Activated CD8-positive, alpha-beta T cell treated with anti-CD3 and anti-CD28 coated beads, Interleukin-2, amount 10 ng/mL, durations not matched to agents 7 days and 5 days (primary cell): ENCODE data around the gene TMEM117. TPM values are rescaled to one million over a fixed set of nuclear protein-coding genes. Genes with fewer than 3 reads are reported as not detected.

Source experiments
- ATAC-seq: fragments of 150-1000 bp; cut with Tn5 transposase; one replicate; pipeline ENCODE4 v1.10.0; 2021; ENCODE audit warnings: moderate library complexity
- CTCF ChIA-PET: fragments of 350-600 bp; sonication (Branson Sonifier 250); formaldehyde crosslinking; loops from one replicate; lab custom pipeline; 2021; ENCODE audit warnings: antibody characterized with exemption; lab: Charles Lee
- POLR2A ChIA-PET: fragments of 350-600 bp; sonication (Branson Sonifier 250); formaldehyde crosslinking; loops from one replicate; lab custom pipeline; 2021; ENCODE audit warnings: antibody characterized with exemption; lab: Charles Lee
- DNase-seq: peaks from one replicate; pipeline ENCODE4 v3.0.0-alpha.2; 2020
- H3K27ac Mint-ChIP-seq: one replicate; pipeline ENCODE4 v1.8.0; 2021; ENCODE audit warnings: mild to moderate bottlenecking, mixed read lengths
- H3K27me3 Mint-ChIP-seq: one replicate; pipeline ENCODE4 v1.8.0; 2021; ENCODE audit warnings: low read depth, mixed read lengths
- H3K36me3 Mint-ChIP-seq: one replicate; pipeline ENCODE4 v1.8.0; 2021; ENCODE audit warnings: low read depth, mixed read lengths
- H3K4me1 Mint-ChIP-seq: one replicate; pipeline ENCODE4 v1.8.0; 2021; ENCODE audit warnings: low read depth, mixed read lengths
- H3K4me3 Mint-ChIP-seq: one replicate; pipeline ENCODE4 v1.8.0; 2021; ENCODE audit warnings: mild to moderate bottlenecking, mixed read lengths
- H3K9me3 Mint-ChIP-seq: one replicate; pipeline ENCODE4 v1.8.0; 2022; ENCODE audit warnings: mixed read lengths; ENCODE audit not compliant: insufficient read depth
- total RNA-seq, 2 experiments: library from RNA; stranded (reverse); gene quantifications; one replicate each; pipeline ENCODE4 v1.2.3, GENCODE V29; 2021

The TMEM117 gene
- total RNA-seq, 2 experiments from 2014 or later, result 0.24 to 0.86 TPM

DNA sequence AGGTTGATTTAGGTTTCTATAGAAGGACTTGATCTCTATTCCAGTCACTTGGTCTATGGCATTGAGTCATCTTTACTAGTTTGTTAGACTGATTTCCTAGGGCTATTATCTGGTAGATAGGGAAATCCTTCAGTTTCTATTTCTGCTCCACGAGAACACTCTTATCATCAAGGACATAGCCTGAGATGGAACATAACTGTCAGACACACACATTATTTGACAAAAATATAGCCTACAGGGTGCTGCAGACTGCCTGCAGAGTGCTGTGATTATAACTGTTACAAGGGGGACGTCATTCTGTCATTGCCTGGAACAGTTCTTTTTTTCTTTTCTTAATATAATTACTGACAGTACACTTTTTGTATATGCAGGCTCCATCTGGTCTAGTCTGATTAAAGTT, 82.0 kb downstream of the TMEM117 start:
- H3K9me3 Mint-ChIP-seq, result no peaks in the 10 kb centered on the region
- no peak overlapping the region for H3K27ac Mint-ChIP-seq
- H3K36me3 Mint-ChIP-seq, result no peaks in the 10 kb centered on the region
- POLR2A ChIA-PET, result no interaction called here
- no peaks in the 10 kb centered on the region for H3K27me3 Mint-ChIP-seq
- DNase-seq, result no peak
- no peak for ATAC-seq
- CTCF ChIA-PET, result no interaction called here
- H3K4me1 Mint-ChIP-seq, result no peaks in the 10 kb centered on the region
- no peak overlapping the region for H3K4me3 Mint-ChIP-seq

DNA sequence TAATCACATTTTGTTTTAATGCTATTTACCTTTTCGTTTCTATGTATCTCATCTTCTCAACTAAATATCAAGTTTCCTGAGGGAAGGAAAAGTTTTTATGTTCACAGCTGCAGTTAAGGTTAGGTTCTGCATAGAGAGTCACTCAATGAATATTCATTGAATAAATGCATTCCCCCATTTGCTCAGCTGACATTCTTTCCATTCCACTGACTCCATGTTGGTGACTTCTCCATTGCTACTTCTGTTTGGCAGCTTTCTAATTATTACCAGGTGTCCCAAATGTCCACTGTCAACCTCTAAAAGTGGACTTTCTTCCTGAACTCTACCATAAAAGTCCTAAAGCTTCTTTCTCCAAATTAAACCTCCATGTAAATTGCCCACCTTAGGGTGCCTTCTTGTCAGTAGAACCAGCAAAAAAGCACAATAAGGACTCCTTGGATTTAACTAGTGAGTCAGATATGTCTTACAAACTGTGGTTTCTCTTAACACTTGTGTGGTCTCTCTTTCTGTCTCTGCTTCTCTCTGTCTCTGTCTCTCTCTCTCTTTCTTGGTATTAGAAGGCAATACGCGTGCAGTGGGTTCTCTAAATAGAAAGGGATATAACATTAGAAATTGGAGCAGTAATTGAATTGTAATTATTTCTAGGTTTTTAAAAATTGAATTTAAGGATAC, 85.9 kb downstream of the TMEM117 start:
- Mint-ChIP-seq H3K27ac (no peak overlapping the region), H3K9me3 (no peaks in the 10 kb centered on the region), H3K36me3 (no peaks in the 10 kb centered on the region), H3K4me1 (no peaks in the 10 kb centered on the region), H3K27me3 (no peaks in the 10 kb centered on the region), H3K4me3 (no peak overlapping the region)
- ChIA-PET CTCF (no interaction called here), POLR2A (no interaction called here)
- ATAC-seq (no peak), DNase-seq (no peak)

DNA sequence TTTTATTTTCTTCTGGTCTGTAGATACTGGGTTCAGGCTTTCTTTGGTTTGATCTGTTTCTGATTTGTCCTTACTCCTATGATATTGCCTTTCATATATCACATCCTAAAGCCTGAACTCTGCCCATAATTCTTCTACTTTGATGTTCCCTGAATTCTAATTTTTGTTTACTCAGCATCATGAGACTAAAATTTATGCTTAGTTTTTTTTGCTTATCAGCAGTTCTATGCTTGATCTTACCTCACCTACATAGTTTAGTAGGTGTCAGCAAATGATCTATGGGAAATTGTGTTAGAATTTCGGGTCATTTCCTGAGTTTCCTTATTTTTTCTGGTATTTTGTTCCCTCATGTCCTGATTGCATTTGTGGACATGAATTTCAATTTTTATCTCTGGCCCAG, 94.2 kb downstream of the TMEM117 start:
- no peaks in the 10 kb centered on the region for H3K36me3 Mint-ChIP-seq
- H3K9me3 Mint-ChIP-seq, result peaks cover 19% of the 10 kb centered on the region
- DNase-seq (no peak), ATAC-seq (no peak)
- no peaks in the 10 kb centered on the region for H3K4me1 Mint-ChIP-seq
- POLR2A ChIA-PET, result no interaction called here
- H3K4me3 Mint-ChIP-seq, result no peak overlapping the region
- H3K27me3 Mint-ChIP-seq, result no peaks in the 10 kb centered on the region
- CTCF ChIA-PET, result no interaction called here
- no peak overlapping the region for H3K27ac Mint-ChIP-seq

DNA sequence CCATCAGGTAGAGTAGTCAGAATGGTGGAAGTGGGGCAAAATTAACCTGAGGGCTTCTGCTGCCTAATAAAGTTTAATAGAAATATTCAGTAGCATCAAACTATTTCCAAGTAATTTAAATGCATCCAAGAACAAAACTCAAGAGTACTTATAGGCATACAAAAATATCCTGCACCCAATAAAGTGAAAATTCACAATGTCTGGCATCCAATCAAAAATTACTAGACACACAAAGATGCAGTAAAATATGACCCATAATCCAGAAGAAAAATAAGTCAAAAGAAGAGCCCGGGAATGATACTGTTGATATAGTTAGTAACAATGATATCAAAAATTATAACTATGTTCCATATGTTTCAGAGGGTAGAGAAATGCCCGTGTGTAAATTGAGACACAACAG, 95.3 kb downstream of the TMEM117 start:
- DNase-seq, result no peak
- Mint-ChIP-seq H3K27ac (no peak overlapping the region), H3K9me3 (peaks cover 19% of the 10 kb centered on the region), H3K27me3 (no peaks in the 10 kb centered on the region), H3K36me3 (no peaks in the 10 kb centered on the region), H3K4me3 (no peak overlapping the region), H3K4me1 (no peaks in the 10 kb centered on the region)
- no peak for ATAC-seq
- ChIA-PET POLR2A (no interaction called here), CTCF (no interaction called here)

DNA sequence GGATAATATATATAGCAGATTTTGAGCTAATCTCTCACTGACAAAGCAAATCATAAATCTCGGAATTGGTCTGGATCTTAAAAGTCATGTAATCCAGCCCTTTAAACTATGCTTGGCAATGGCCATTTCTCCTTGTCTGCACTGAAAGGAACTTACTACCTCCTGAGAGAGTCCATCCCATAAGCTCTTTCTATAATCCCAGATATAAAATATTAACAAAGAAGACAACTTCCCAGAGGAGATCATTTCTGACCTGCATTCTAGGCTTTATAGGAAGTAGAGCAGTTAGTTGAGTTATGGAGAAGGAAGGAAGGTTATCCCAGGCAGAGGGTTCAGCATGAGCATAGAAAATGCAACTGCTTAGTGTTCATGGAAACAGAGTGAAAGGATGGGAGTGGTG, 99.7 kb downstream of the TMEM117 start:
- DNase-seq (no peak), ATAC-seq (no peak)
- POLR2A ChIA-PET, result no interaction called here
- no peaks in the 10 kb centered on the region for H3K27me3 Mint-ChIP-seq
- no peaks in the 10 kb centered on the region for H3K4me1 Mint-ChIP-seq
- H3K9me3 Mint-ChIP-seq, result peaks cover 13% of the 10 kb centered on the region
- no peak overlapping the region for H3K27ac Mint-ChIP-seq
- CTCF ChIA-PET, result interaction anchor here (0.8 kb wide), 1 partner anchor 159 kb away, joined by 3 read pairs; no protein-coding TSS in a partner anchor
- no peak overlapping the region for H3K4me3 Mint-ChIP-seq
- no peaks in the 10 kb centered on the region for H3K36me3 Mint-ChIP-seq

DNA sequence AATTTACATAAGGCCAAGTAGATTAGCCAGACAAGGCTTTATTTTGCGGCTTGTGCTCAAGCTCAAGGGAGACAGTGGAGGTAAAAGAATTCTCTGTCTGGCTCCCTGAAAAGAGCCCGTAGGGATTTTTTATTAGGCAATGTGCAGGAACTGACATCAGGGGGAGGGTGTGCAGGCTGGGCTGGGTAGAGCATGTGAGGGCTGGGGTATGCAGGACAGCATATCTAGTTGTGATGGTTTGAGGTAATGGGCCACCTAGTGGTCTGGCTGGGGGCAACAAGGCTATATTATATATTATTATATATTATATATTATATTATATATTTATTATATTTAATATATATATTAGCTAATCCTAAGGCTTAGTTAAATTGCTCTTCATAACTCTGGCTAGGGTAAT, 102.1 kb downstream of the TMEM117 start:
- POLR2A ChIA-PET, result no interaction called here
- no peak for DNase-seq
- H3K9me3 Mint-ChIP-seq, result no peaks in the 10 kb centered on the region
- H3K4me3 Mint-ChIP-seq, result no peak overlapping the region
- H3K27ac Mint-ChIP-seq, result no peak overlapping the region
- H3K27me3 Mint-ChIP-seq, result no peaks in the 10 kb centered on the region
- H3K36me3 Mint-ChIP-seq, result no peaks in the 10 kb centered on the region
- no peaks in the 10 kb centered on the region for H3K4me1 Mint-ChIP-seq
- CTCF ChIA-PET, result no interaction called here
- ATAC-seq, result no peak

DNA sequence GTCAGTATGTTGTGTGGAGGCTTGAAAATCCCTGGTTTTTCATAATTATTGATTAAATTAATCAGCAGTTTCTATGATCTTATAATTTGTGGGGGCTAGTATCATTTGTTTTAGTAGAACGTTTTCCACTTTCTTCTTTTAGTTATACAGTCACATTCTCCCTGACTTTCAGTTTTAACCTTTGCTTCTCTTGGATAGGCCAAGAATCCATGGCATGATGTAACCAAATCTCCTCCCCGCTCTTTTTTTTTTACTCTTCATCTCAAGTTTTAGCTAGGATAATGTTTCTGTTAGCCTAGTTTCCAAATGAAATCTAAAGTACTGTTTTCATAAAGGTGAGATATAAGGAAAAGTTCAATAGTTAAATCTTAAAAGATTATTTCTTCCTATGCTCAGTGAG, 106.5 kb downstream of the TMEM117 start:
- POLR2A ChIA-PET, result no interaction called here
- no peaks in the 10 kb centered on the region for H3K9me3 Mint-ChIP-seq
- DNase-seq, result no peak

DNA sequence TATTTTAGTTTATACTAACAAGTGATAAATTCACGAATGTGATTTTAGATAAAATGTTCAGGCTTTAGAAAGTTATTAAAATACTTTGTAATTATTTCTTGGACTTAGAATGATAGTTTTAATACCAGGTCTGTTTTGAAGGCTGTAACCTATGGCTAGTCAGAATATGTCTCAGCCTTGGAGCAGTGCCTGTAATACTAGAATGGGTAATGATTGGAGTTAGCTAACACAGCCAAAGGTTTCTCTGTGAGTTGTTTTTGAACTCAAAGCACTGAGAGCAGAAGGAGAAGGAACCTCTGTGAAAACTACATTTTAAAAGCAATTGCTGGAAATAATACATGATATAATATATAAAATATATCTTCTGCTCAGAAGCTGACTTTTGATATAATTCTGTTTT, 110.1 kb downstream of the TMEM117 start:
- no peaks in the 10 kb centered on the region for H3K36me3 Mint-ChIP-seq
- ChIA-PET CTCF (no interaction called here), POLR2A (no interaction called here)
- H3K4me3 Mint-ChIP-seq, result no peak overlapping the region
- no peaks in the 10 kb centered on the region for H3K27me3 Mint-ChIP-seq
- no peak overlapping the region for H3K27ac Mint-ChIP-seq
- DNase-seq, result no peak
- ATAC-seq, result no peak
- no peaks in the 10 kb centered on the region for H3K4me1 Mint-ChIP-seq
- H3K9me3 Mint-ChIP-seq, result no peaks in the 10 kb centered on the region

More for the DNA sequence above, 106.5 kb downstream of the TMEM117 start:
- Mint-ChIP-seq H3K27me3 (no peaks in the 10 kb centered on the region), H3K27ac (no peak overlapping the region), H3K36me3 (no peaks in the 10 kb centered on the region), H3K4me3 (no peak overlapping the region), H3K4me1 (no peaks in the 10 kb centered on the region)
- no peak for ATAC-seq
- CTCF ChIA-PET, result no interaction called here

DNA sequence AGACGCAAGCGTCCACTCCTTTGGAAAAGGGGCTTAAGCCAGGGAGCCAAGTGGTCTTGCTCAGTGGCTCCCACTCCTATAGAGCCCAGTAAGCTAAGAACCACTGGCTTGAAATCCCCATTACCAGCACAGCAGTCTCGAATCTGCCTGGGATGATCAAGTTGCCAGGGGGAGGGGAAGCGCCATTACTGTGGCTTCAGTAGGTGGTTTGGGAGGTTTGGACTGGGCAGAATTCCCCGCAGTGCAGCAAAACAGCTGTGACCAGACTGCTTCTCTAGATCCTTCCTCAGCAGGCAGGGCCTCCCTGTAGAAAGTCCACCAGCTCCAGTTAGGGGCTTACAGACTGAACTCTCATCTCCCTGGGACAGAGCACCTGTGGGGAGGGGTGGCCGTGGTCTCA, 115.4 kb downstream of the TMEM117 start:
- H3K9me3 Mint-ChIP-seq, result no peaks in the 10 kb centered on the region
- no peak overlapping the region for H3K27ac Mint-ChIP-seq
- no peak overlapping the region for H3K4me3 Mint-ChIP-seq
- no peaks in the 10 kb centered on the region for H3K36me3 Mint-ChIP-seq
- peaks cover 8% of the 10 kb centered on the region for H3K4me1 Mint-ChIP-seq
- CTCF ChIA-PET, result interaction anchor here (0.6 kb wide), 1 partner anchor 350 kb away, joined by 3 read pairs; no protein-coding TSS in a partner anchor
- H3K27me3 Mint-ChIP-seq, result peaks cover 4% of the 10 kb centered on the region
- no peak for ATAC-seq
- DNase-seq, result no peak
- POLR2A ChIA-PET, result no interaction called here

DNA sequence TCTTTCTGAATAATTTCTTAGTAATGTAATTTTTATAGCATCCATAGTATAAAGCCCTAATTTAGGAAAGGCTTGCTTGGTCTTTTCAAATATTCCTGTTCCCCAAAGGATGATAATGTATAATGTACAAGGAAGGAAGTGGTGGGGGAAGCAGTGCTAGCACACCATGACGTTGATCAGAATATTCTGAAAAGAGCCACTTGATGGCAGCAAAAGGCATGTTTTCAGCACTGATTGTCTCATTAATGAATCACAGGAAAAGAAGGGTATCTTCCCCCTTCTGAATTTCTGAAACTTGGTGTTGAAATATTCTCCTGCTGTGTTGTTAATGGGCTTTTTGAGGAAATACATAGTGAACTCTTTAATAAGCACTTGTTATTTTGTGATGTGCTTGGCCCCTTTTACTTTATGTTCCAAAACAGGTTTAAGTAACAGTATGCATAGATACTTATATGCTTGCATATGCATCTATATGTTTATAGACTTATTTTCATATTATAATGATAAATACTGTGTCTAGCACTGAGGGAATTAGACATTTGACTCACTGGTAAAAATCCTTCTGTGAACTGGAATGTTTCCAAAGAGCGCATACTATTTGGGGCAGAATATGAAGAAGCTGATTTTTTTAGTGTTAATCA, 122.0 kb downstream of the TMEM117 start:
- ATAC-seq, result peak; percentile 61
- CTCF ChIA-PET, result interaction anchor here (0.8 to 1.6 kb wide), 6 partner anchors 19 to 991 kb away, joined by 3 to 5 read pairs (median 4); no protein-coding TSS in a partner anchor

DNA sequence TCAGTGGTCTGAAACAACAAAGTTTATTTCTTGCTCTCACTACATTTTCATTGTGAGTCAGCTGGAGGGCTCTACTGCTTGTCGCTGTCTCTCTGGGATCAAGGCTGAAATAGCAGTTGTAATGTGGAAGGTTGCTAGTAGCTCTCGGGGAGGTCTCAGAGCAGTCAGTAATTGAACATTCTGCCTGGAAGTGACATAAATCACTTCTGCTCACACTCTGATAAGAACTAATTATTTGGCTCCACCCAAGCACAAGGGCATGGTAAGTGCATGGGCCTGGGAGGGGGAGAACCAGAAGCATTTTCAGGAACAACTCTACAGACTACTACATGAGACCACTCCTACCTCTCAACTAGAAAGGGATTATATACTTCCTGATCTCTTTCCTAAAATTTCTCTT, 128.2 kb downstream of the TMEM117 start:
- Mint-ChIP-seq H3K27me3 (no peaks in the 10 kb centered on the region), H3K36me3 (no peaks in the 10 kb centered on the region), H3K4me1 (no peaks in the 10 kb centered on the region), H3K4me3 (no peak overlapping the region), H3K27ac (no peak overlapping the region), H3K9me3 (no peaks in the 10 kb centered on the region)
- ChIA-PET POLR2A (no interaction called here), CTCF (no interaction called here)
- ATAC-seq (no peak), DNase-seq (no peak)

More for the DNA sequence above, 122.0 kb downstream of the TMEM117 start:
- no peak overlapping the region for H3K27ac Mint-ChIP-seq
- peaks cover 4% of the 10 kb centered on the region for H3K27me3 Mint-ChIP-seq
- H3K4me3 Mint-ChIP-seq, result no peak overlapping the region
- peak; percentile 37 for DNase-seq
- H3K9me3 Mint-ChIP-seq, result no peaks in the 10 kb centered on the region
- POLR2A ChIA-PET, result no interaction called here
- H3K4me1 Mint-ChIP-seq, result peaks cover 8% of the 10 kb centered on the region
- H3K36me3 Mint-ChIP-seq, result no peaks in the 10 kb centered on the region

DNA sequence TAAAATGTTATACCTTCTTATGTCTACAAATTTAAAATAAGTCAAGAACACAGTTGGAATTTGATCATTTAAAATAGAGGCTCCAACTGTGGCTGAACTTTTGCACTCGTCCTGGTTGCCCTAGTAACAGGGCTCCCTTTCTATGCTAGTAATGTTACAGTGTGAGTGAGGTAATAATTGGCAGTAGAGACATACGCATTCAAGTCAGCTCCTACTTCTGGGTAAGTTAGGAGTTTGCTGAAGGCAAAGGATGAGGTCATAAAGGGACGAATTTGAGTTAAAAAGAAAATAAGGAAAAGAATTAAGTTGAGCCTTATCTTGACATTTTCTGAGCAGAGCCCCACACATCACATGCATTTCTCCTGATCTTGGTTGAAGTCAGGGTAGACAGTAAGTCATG, 129.1 kb downstream of the TMEM117 start:
- Mint-ChIP-seq H3K4me1 (no peaks in the 10 kb centered on the region), H3K9me3 (no peaks in the 10 kb centered on the region), H3K27ac (no peak overlapping the region), H3K27me3 (no peaks in the 10 kb centered on the region), H3K36me3 (no peaks in the 10 kb centered on the region), H3K4me3 (no peak overlapping the region)
- ATAC-seq (no peak), DNase-seq (no peak)
- CTCF ChIA-PET, result no interaction called here
- POLR2A ChIA-PET, result no interaction called here
